Stimulated activated CD4-positive, alpha-beta T cell treated with anti-CD3 and anti-CD28 coated beads, Interleukin-2, amount 100 ng/mL, for 24 hours (primary cell): Measurements from ENCODE around the gene PIH1D1.

Experiments used
- DNase-seq, 2 donors: peaks; one replicate each; pipeline ENCODE4 v3.0.0-alpha.2; 2020

The PIH1D1 gene

DNA sequence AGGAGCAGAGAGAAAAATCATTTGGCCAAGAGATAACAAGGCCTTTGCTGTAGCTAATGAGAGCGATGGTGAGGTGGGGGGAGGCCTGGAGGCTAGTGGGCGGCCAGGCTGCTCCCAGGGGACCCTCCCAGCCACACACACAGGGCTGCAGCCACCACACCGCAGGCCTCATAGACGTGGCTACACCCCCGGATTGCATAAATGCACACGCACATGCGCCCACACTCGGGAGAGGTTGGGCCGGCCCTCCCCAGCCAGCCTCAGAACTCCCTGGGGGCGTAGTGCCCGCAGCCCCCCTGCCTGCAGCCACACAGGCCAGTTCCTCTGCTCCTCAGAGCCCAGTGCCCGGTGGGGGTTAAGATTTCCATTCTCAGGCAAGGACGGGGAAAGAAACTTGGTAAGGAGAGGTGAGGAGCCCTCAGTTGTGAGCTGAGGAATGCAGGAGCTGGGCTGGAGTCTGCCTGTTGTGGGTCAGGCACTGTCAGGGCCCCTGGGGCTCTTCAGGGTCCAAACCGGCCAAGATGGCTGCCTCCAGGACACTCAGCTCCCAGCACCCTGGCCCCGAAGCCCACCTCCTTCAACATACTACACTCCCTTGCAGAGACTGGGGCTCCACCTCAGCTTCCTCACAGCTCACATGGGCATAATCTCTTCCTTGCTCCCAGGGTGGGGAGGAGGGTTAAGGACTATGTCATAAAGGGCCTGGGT, 36.4 kb downstream of the PIH1D1 start:
- no peak for DNase-seq

DNA sequence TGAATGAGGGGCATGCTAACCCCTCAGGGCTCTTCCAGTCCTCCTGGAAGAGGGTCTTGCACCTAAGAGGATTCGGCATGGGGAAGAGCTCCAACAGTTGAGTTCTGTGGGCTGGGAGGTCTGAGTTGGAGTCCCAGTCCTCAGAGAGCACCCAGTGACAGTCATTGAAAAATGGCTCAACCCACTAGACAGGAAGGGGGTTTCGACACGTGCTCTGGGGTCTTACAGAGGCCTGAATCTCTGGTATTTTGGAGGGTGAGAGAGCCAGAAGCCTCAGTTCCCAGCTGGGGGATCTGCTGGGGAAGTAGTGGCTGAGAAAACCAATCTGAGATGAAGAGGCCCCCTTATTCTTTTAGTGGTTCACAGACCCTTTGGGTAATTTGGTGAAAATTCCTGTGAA, 37.4 kb downstream of the PIH1D1 start:
- no peak for DNase-seq

GRCh38 chr19:49413348-49413747, 38.3 kb downstream of the PIH1D1 start:
- no peak for DNase-seq

- no peak for DNase-seq
Measured at GRCh38 chr19:49411681-49412326, 39.8 kb downstream of the PIH1D1 start.

DNA sequence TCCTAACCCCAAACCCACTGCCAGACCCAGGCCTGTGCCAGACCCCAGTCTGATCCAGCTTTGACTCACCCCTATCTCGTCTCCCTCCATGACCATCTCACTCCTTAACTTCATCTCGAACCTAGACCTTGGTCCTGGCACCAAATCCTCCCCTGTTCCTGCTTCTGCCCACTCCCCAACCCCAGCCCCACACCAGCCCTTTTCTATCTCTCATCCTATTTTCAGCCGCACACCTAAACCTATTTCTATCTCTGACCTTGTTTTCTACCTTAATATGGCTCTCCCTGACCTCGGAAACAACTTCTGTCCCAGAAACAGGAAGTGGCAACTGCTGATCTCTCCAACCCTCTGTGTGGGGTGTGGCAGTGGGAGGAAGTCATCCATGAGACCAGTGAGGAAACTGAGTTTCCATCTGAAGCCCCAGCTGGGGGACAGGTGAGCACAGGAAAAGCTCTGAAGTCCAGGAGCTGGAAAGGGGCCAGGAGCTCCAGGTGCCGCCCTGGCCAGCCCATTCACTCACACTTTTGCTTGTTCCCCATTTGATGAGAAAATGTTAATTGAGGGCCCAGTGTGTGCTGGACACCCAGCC, 42.1 kb downstream of the PIH1D1 start:
- DNase-seq: no peak

GRCh38 chr19:49408816-49409440, 42.7 kb downstream of the PIH1D1 start:
- DNase-seq: no peak

- DNase-seq: no peak
Measured at GRCh38 chr19:49407482-49408015, 44.1 kb downstream of the PIH1D1 start.

DNA sequence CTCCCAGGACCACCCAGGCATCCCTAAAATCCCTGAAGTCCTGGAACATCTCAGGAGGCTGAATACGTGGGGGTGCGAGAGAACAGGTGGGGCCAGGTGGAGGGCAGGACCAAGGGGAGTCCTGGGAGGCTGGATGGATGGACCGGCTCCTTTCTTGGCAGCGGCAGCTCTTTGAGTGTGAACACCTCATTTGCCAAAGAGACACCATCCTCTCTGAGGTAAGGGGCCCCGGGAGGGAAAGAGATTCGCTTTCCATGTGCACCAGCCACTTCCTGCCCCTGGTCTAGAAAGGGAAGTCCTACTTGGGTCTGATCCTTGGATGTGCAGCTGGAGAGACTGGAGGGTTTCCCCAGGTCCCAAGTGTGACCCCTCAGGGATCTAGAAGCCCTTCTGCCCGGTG, 44.5 kb downstream of the PIH1D1 start:
- no peak for DNase-seq

DNA sequence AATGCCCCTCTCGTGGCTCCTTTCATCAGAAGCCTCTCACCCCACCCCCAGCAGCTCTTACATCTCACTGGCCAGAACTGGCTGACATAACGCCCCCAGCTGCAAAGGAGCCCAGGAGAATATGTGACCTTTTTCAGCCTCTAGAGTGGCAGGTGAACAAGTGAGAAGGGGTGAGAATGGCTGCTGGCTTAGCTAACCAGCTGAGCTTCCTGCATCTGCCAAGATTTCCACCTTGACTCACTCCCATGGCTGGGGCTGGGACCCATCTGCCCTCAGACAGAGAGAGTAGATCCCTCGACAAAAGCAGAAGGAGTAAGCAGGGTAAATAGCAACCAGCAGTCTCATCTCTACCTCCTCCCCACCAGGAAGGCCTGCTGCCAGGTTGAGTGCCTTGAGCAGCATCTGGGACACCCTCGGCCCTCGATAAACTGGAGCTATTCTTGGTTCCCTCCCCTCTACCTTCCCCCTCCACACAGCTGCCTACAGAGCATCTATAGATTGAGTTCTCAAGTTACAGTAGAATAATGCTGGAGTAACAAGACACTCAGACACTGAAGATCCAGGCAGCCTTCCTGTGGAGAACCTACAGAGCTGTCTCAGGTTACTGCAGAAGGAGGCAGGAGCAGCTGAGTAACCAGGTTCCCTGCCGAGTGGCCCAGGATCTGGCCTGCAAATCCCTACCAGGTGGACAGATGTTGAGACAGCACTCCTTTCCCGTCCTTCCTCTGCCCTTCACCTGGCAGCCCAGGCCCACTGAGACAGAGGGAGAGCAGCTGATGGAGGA, 48.0 kb downstream of the PIH1D1 start:
- no peak for DNase-seq

DNA sequence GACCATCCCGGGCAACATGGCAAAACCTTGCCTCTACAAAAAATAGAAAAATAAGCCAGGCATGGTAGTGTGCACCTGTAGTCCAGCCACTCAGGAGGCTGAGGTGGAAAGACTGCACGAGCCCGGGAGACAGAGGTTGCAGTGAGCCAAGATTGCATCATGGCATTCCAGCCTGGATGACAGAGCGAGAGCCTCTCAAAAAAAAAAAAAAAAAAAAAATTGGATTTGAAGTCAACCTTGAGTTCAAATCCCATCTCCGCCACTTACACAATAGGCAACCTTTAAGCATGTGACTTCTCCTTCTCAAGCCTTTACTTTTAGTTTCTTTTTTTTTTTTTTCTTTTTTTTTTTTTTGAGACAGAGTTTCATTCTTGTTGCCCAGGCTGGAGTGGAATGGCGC, 51.6 kb downstream of the PIH1D1 start:
- no peak for DNase-seq

- DNase-seq: no peak
Measured at GRCh38 chr19:49398931-49399330, 52.7 kb downstream of the PIH1D1 start.

DNA sequence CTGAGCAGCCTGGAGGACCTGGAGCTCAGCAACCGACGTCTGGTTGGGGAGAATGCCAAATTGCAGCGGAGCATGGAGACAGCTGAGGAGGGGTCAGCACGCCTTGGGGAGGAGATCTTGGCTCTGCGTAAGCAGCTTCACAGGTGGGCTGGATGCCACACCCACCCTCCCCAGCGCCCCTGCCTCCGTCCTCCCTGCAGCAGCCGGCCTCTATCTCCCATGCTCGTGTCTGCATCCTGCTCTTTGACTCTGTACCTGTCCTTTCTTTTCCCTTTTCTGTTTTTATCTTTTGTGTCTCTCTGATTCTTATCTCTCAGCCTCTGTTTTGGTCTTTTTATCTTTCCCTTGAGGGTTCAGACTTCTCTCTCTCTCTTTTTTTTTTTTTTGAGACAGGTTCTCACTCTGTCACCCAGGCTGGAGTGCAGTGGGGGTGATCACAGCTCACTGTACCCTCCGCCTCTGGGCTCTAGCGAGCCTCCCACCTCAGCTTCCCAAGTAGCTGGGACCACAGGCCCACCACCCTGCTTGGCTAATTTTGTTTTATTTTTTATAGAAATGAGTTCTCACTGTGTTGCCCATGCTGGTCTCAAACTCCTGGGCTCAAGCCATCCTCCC, 53.5 kb downstream of the PIH1D1 start:
- no peak for DNase-seq

GRCh38 chr19:49396738-49397505, 54.7 kb downstream of the PIH1D1 start:
- no peak for DNase-seq
